Measurements from ENCODE around the gene EDN3.

GRCh38 chr20:59349277-59349676 is 48.9 kb downstream of the EDN3 start:
- TF ChIP-seq, protein P1, sequence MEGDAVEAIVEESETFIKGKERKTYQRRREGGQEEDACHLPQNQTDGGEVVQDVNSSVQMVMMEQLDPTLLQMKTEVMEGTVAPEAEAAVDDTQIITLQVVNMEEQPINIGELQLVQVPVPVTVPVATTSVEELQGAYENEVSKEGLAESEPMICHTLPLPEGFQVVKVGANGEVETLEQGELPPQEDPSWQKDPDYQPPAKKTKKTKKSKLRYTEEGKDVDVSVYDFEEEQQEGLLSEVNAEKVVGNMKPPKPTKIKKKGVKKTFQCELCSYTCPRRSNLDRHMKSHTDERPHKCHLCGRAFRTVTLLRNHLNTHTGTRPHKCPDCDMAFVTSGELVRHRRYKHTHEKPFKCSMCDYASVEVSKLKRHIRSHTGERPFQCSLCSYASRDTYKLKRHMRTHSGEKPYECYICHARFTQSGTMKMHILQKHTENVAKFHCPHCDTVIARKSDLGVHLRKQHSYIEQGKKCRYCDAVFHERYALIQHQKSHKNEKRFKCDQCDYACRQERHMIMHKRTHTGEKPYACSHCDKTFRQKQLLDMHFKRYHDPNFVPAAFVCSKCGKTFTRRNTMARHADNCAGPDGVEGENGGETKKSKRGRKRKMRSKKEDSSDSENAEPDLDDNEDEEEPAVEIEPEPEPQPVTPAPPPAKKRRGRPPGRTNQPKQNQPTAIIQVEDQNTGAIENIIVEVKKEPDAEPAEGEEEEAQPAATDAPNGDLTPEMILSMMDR (IDR thresholded peaks at IDR 0.05), result no peak
- TF ChIP-seq POLR2AphosphoS5 (IDR thresholded peaks at IDR 0.05), result no peak

Data from gastroesophageal sphincter (tissue), 3 donors.